PC-9 (cell line): Measurements from ENCODE around the gene XBP1. TPM values are rescaled to one million over a fixed set of nuclear protein-coding genes. Genes with fewer than 3 reads are reported as not detected.

Source experiments
- BruUV-seq: library from RNA; stranded (reverse); fragments of 400-500 nt; replicated peaks from 2 replicates; lab custom pipeline; 2021; lab: Mats Ljungman, UMichigan
- CTCF ChIA-PET: fragments of 300-600 bp; sonication (Branson Sonifier 250); formaldehyde crosslinking; loops from one replicate; lab custom pipeline; 2022; ENCODE audit warnings: antibody characterized with exemption; lab: Charles Lee
- POLR2A ChIA-PET: fragments of 300-600 bp; sonication (Branson Sonifier 250); formaldehyde crosslinking; loops from one replicate; lab custom pipeline; 2022; ENCODE audit warnings: antibody characterized with exemption; ENCODE audit not compliant: unreplicated experiment; lab: Charles Lee
- DNase-seq, 2 experiments: peaks; one replicate each; pipeline versions ENCODE4 v3.0.0 to v3.0.0-alpha.2; 2015 to 2022; ENCODE audit warnings: mixed read lengths in 1 of 2
- H2AFZ ChIP-seq: fragments of 200-600 bp; sonication (generic); 2 replicates; pipeline ENCODE4 v1.8.1; 2017; ENCODE audit warnings: antibody characterized with exemption
- H3F3A ChIP-seq: fragments of 200-600 bp; sonication (generic); 2 replicates; pipeline ENCODE4 v1.8.1; 2017; ENCODE audit warnings: antibody characterized with exemption, mild to moderate bottlenecking, low read depth; ENCODE audit not compliant: insufficient read depth
- H3K27ac ChIP-seq: fragments of 200-600 bp; sonication (generic); 2 replicates; pipeline ENCODE4 v1.6.1; 2016; ENCODE audit warnings: mixed run types
- H3K27me3 ChIP-seq: fragments of 200-600 bp; sonication (generic); 2 replicates; pipeline ENCODE4 v1.6.1; 2016; ENCODE audit warnings: low read depth, mixed run types; ENCODE audit not compliant: insufficient read depth
- H3K36me3 ChIP-seq: fragments of 200-600 bp; sonication (generic); 2 replicates; pipeline ENCODE4 v1.6.1; 2016; ENCODE audit warnings: low read depth, mixed run types
- H3K4me1 ChIP-seq: fragments of 200-600 bp; sonication (generic); replicated peaks from 2 replicates; pipeline ENCODE4 v1.6.1; 2016; ENCODE audit warnings: mixed run types; ENCODE audit not compliant: insufficient read depth
- H3K4me2 ChIP-seq: fragments of 200-600 bp; sonication (generic); 2 replicates; pipeline ENCODE4 v1.6.1; 2017; ENCODE audit warnings: mixed run types
- H3K4me3 ChIP-seq: fragments of 200-600 bp; sonication (generic); 2 replicates; pipeline ENCODE4 v1.6.1; 2016; ENCODE audit warnings: mixed run types
- H3K79me2 ChIP-seq: fragments of 200-600 bp; sonication (generic); 2 replicates; pipeline ENCODE4 v1.6.1; 2017; ENCODE audit warnings: low read depth, mixed run types
- H3K9me2 ChIP-seq: fragments of 200-600 bp; sonication (generic); 2 replicates; pipeline ENCODE4 v1.8.1; 2017; ENCODE audit warnings: mild to moderate bottlenecking; ENCODE audit not compliant: insufficient read depth
- H3K9me3 ChIP-seq: fragments of 200-600 bp; sonication (generic); 2 replicates; pipeline ENCODE4 v1.8.1; 2016; ENCODE audit warnings: low read depth; ENCODE audit not compliant: insufficient read depth
- H4K20me1 ChIP-seq: fragments of 200-600 bp; sonication (generic); 2 replicates; pipeline ENCODE4 v1.8.1; 2017; ENCODE audit not compliant: insufficient read depth
- EZH2 ChIP-seq: fragments of 200-600 bp; sonication (generic); IDR thresholded peaks from 2 replicates; pipeline ENCODE4 v1.8.0; 2017; ENCODE audit warnings: antibody characterized with exemption, low read depth
- intact Hi-C: fragments of 100-400 bp; cut with micrococcal nuclease; formaldehyde crosslinking; loops from one replicate; pipeline ENCODE4 v1.10.0; 2022; ENCODE audit not compliant: unreplicated experiment
- total RNA-seq: library from RNA; stranded (reverse); gene quantifications from 2 replicates; pipeline ENCODE4 v1.2.3, GENCODE V29; 2021
- TF ChIP-seq, protein P1 (sequence below): fragments of 200-600 bp; sonication (generic); conservative IDR thresholded peaks from 2 replicates; pipeline ENCODE4 v1.6.1; 2017; ENCODE audit warnings: mixed run types, antibody characterized with exemption, mild to moderate bottlenecking, moderate library complexity

XBP1 gene
- total RNA-seq, 1 experiment from 2014 or later: 35.2 TPM

- intact Hi-C loops: no loop called here
- no peak for TF ChIP-seq EZH2
- TF ChIP-seq, protein P1, sequence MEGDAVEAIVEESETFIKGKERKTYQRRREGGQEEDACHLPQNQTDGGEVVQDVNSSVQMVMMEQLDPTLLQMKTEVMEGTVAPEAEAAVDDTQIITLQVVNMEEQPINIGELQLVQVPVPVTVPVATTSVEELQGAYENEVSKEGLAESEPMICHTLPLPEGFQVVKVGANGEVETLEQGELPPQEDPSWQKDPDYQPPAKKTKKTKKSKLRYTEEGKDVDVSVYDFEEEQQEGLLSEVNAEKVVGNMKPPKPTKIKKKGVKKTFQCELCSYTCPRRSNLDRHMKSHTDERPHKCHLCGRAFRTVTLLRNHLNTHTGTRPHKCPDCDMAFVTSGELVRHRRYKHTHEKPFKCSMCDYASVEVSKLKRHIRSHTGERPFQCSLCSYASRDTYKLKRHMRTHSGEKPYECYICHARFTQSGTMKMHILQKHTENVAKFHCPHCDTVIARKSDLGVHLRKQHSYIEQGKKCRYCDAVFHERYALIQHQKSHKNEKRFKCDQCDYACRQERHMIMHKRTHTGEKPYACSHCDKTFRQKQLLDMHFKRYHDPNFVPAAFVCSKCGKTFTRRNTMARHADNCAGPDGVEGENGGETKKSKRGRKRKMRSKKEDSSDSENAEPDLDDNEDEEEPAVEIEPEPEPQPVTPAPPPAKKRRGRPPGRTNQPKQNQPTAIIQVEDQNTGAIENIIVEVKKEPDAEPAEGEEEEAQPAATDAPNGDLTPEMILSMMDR: no peak
- H3K27ac ChIP-seq: no peak overlapping the region
- H3K4me1 ChIP-seq: peaks cover 53% of the 10 kb centered on the region
- H3K4me3 ChIP-seq: no peak overlapping the region
- BruUV-seq: no TSS peak
- H3K36me3 ChIP-seq: 0 out of 2 replicates have a peak, but pooled peaks cover 2% of the 10 kb centered on the region
- no peaks in the 10 kb centered on the region for H3K79me2 ChIP-seq
- ChIA-PET CTCF (no interaction called here), POLR2A (interaction anchor here (0.7 kb wide), 1 partner anchor 145 kb away, joined by 24 read pairs; no protein-coding TSS in a partner anchor)
- H3K27me3 ChIP-seq: no peaks in the 10 kb centered on the region
- no peaks in the 10 kb centered on the region for H3K9me3 ChIP-seq
- DNase-seq: no peak
- H3F3A ChIP-seq: peaks cover 41% of the 10 kb centered on the region
- no peaks in the 10 kb centered on the region for H3K9me2 ChIP-seq
- H3K4me2 ChIP-seq: no peak overlapping the region
- no peaks in the 10 kb centered on the region for H4K20me1 ChIP-seq
- H2AFZ ChIP-seq: no peak overlapping the region
Observed at GRCh38 chr22:28815729-28816128, 15.4 kb upstream of the XBP1 start.

DNA sequence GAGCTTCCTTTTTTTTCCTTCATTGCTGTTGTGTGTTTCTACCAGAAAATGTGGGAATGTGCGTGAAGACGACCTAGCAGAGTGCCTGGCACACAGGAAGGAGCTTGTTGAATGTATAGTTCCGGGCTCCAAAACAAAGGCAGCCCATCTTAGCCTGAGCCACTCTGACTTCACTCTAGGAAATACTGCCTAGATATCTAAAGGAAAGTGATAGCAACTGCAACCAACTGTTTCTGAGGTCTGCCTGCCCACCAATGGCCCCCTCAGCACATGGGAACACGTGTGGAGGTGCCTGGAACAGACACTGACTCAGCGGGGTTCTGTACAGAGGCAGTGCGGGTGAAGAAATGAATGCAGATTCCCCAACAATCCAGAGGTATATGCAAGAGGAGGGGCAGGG is 14.7 kb upstream of the XBP1 start:
- no peak overlapping the region for H3K4me2 ChIP-seq
- TF ChIP-seq, protein P1: no peak
- no peak for TF ChIP-seq EZH2
- H3K9me3 ChIP-seq: no peaks in the 10 kb centered on the region
- DNase-seq: no peak
- H3K36me3 ChIP-seq: 0 out of 2 replicates have a peak, but pooled peaks cover 4% of the 10 kb centered on the region
- no peaks in the 10 kb centered on the region for H3K9me2 ChIP-seq
- H3K79me2 ChIP-seq: no peaks in the 10 kb centered on the region
- H3K4me3 ChIP-seq: no peak overlapping the region
- peaks cover 48% of the 10 kb centered on the region for H3K4me1 ChIP-seq
- H3K27me3 ChIP-seq: no peaks in the 10 kb centered on the region
- H3F3A ChIP-seq: peaks cover 38% of the 10 kb centered on the region
- ChIA-PET POLR2A (interaction anchor here (0.6 to 0.7 kb wide), 2 partner anchors 10 to 146 kb away, joined by 19 to 24 read pairs; no protein-coding TSS in a partner anchor), CTCF (no interaction called here)
- H4K20me1 ChIP-seq: no peaks in the 10 kb centered on the region
- intact Hi-C loops: no loop called here
- no peak overlapping the region for H2AFZ ChIP-seq
- no peak overlapping the region for H3K27ac ChIP-seq
- BruUV-seq: no TSS peak

- BruUV-seq: no TSS peak
- intact Hi-C loops: no loop called here
- Histone ChIP-seq H4K20me1 (no peaks in the 10 kb centered on the region), H3K79me2 (no peaks in the 10 kb centered on the region), H3K9me3 (no peaks in the 10 kb centered on the region), H3K36me3 (0 out of 2 replicates have a peak, but pooled peaks cover 4% of the 10 kb centered on the region), H3K9me2 (no peaks in the 10 kb centered on the region), H2AFZ (no peak overlapping the region), H3K4me2 (peak overlapping the region; percentile 29; the same call in 1 of the 2 replicates), H3K27ac (peak overlapping the region; percentile 30; the same call in 1 of the 2 replicates), H3K4me3 (no peak overlapping the region), H3F3A (peaks cover 29% of the 10 kb centered on the region), H3K4me1 (peaks cover 37% of the 10 kb centered on the region), H3K27me3 (no peaks in the 10 kb centered on the region)
- ChIA-PET POLR2A (no interaction called here), CTCF (no interaction called here)
- TF ChIP-seq EZH2: no peak
- TF ChIP-seq, protein P1: no peak
- DNase-seq: peak in 1 of 2 experiments; percentile 60
Observed at GRCh38 chr22:28813772-28814518, 13.6 kb upstream of the XBP1 start.
